Measurements from ENCODE around the gene SARDH.

GRCh38 chr9:133773889-133774655 lies 35.9 kb upstream of the SARDH start:
- TF ChIP-seq PRDM10 (tag by site-specific recombination; IDR thresholded peaks at IDR 0.05) (no peak), MYNN (tag by site-specific recombination; IDR thresholded peaks at IDR 0.05; ENCODE audit: borderline replicate concordance) (no peak), CTCF (tag by site-specific recombination; IDR thresholded peaks at IDR 0.05) (no peak), ZNF398 (tag by site-specific recombination; IDR thresholded peaks at IDR 0.05) (no peak), YY1 (tag by site-specific recombination; IDR thresholded peaks at IDR 0.05) (no peak), ZNF121 (tag by site-specific recombination; IDR thresholded peaks at IDR 0.05) (no peak), ZNF133 (tag by site-specific recombination; IDR thresholded peaks at IDR 0.05) (no peak)

All from HEK293 (cell line).